GM12873 (cell line): ENCODE measurements around the gene ABCB8.

Experiments
- CTCF ChIP-seq: IDR thresholded peaks from 2 replicates; pipeline ENCODE4 v1.5.1; 2012; ENCODE audit warnings: low read depth, mild to moderate bottlenecking, moderate library complexity, low read length, control low read depth; ENCODE audit not compliant: insufficient read depth; ENCODE audit errors: missing control alignments

The ABCB8 gene

GRCh38 chr7:151053096-151053495 is 24.8 kb downstream of the ABCB8 start:
- no peak for TF ChIP-seq CTCF

- no peak for TF ChIP-seq CTCF
Measured at GRCh38 chr7:151053751-151054150, 25.5 kb downstream of the ABCB8 start.

GRCh38 chr7:151056283-151056665 is 28.0 kb downstream of the ABCB8 start:
- TF ChIP-seq CTCF = no peak

GRCh38 chr7:151056666-151057505 is 28.6 kb downstream of the ABCB8 start:
- TF ChIP-seq CTCF = no peak

GRCh38 chr7:151057506-151057988 is 29.3 kb downstream of the ABCB8 start, which contains the start of gene CDK5:
CDK5 (minus strand) TSS chr7:151057897; CDS start chr7:151057848, 49 bp downstream.
- no peak for TF ChIP-seq CTCF

- no peak for TF ChIP-seq CTCF
Measured at GRCh38 chr7:151057989-151058780, 29.9 kb downstream of the ABCB8 start.

- no peak for TF ChIP-seq CTCF
Measured at GRCh38 chr7:151058781-151059366, 30.6 kb downstream of the ABCB8 start.
